NCI-H2081 (cell line): ENCODE measurements around the gene ZPR1.

Experiments used
- DNase-seq, 2 experiments: peaks; one replicate each; lab custom pipeline; 2025; lab: John Stamatoyannopoulos, UW

Gene ZPR1

GRCh38 chr11:116750070-116750718 is 37.6 kb downstream of the ZPR1 start:
- DNase-seq, result no peak

GRCh38 chr11:116742104-116742503 is 45.7 kb downstream of the ZPR1 start:
- no peak for DNase-seq

- peak; percentile 27 to 69 for DNase-seq
These were observed 47.1 kb downstream of the ZPR1 start for GRCh38 chr11:116740741-116741140.

- no peak for DNase-seq
These were observed 48.8 kb downstream of the ZPR1 start for GRCh38 chr11:116738975-116739374.

GRCh38 chr11:116736763-116737162 is 51.1 kb downstream of the ZPR1 start:
- no peak for DNase-seq

GRCh38 chr11:116733969-116734508 is 53.8 kb downstream of the ZPR1 start:
- DNase-seq, result no peak

- no peak for DNase-seq
These were observed 54.6 kb downstream of the ZPR1 start for GRCh38 chr11:116733043-116733755.

- DNase-seq, result peak; percentile 64 to 65
These were observed 55.4 kb downstream of the ZPR1 start for GRCh38 chr11:116732271-116733042.

GRCh38 chr11:116731821-116732220 is 56.0 kb downstream of the ZPR1 start:
- DNase-seq, result no peak

GRCh38 chr11:116731097-116731761 is 56.6 kb downstream of the ZPR1 start:
- DNase-seq, result peak; percentile 18 to 35

- no peak for DNase-seq
These were observed 57.2 kb downstream of the ZPR1 start for GRCh38 chr11:116730601-116731000.

GRCh38 chr11:116730241-116730561 is 57.6 kb downstream of the ZPR1 start:
- DNase-seq, result no peak

- no peak for DNase-seq
These were observed 58.2 kb downstream of the ZPR1 start for GRCh38 chr11:116729501-116730240.

- no peak for DNase-seq
These were observed 59.8 kb downstream of the ZPR1 start for GRCh38 chr11:116727990-116728389.

- DNase-seq, result no peak
These were observed 62.2 kb downstream of the ZPR1 start for GRCh38 chr11:116725434-116726221.

- DNase-seq, result no peak
These were observed 63.0 kb downstream of the ZPR1 start for GRCh38 chr11:116724813-116725212.
